A673 (cell line): Measurements from ENCODE around the gene GABRR2. TPM values are rescaled to one million over a fixed set of nuclear protein-coding genes. Genes with fewer than 3 reads are reported as not detected.
"Not testable (repeated sequence)": the region's sequence is repeated elsewhere in the genome, so short reads cannot be mapped to it uniquely, and the experiment has no call there.

Source experiments
- BruUV-seq: library from RNA; stranded (reverse); fragments of 400-500 nt; replicated peaks from 2 replicates; lab custom pipeline; 2021; lab: Mats Ljungman, UMichigan
- CTCF ChIA-PET: fragments of 300-600 bp; sonication (Branson Sonifier 250); formaldehyde crosslinking; loops from one replicate; lab custom pipeline; 2022; ENCODE audit warnings: antibody characterized with exemption; lab: Charles Lee
- POLR2A ChIA-PET: fragments of 300-600 bp; sonication (Branson Sonifier 250); formaldehyde crosslinking; loops from one replicate; lab custom pipeline; 2022; ENCODE audit warnings: antibody characterized with exemption; ENCODE audit not compliant: low non-redundant PET; lab: Charles Lee
- DNase-seq: peaks from one replicate; pipeline ENCODE4 v3.0.0-alpha.2; 2015; ENCODE audit warnings: low spot score
- H3K27ac ChIP-seq: fragments of 200-600 bp; sonication (generic); 2 replicates; pipeline ENCODE4 v1.5.1; 2016; ENCODE audit warnings: mixed run types, low read depth, mild to moderate bottlenecking, mixed read lengths, antibody characterized with exemption, low read length; ENCODE audit not compliant: poor library complexity, severe bottlenecking
- H3K27me3 ChIP-seq: fragments of 200-600 bp; sonication (generic); replicated peaks from 2 replicates; pipeline ENCODE4 v1.6.1; 2017; ENCODE audit warnings: mixed run types, low read depth, mild to moderate bottlenecking, mixed read lengths, antibody characterized with exemption, low read length; ENCODE audit not compliant: insufficient read depth, poor library complexity
- H3K36me3 ChIP-seq: fragments of 200-600 bp; sonication (generic); 2 replicates; pipeline ENCODE4 v1.6.1; 2016; ENCODE audit warnings: mixed run types, mild to moderate bottlenecking, mixed read lengths, antibody characterized with exemption, low read length; ENCODE audit not compliant: insufficient read depth, poor library complexity, severe bottlenecking
- H3K4me1 ChIP-seq: fragments of 200-600 bp; sonication (generic); 2 replicates; pipeline ENCODE4 v1.6.1; 2017; ENCODE audit warnings: mixed run types, mild to moderate bottlenecking, mixed read lengths, antibody characterized with exemption, low read length; ENCODE audit not compliant: insufficient read depth, poor library complexity, severe bottlenecking
- H3K4me3 ChIP-seq: fragments of 200-600 bp; sonication (generic); 2 replicates; pipeline ENCODE4 v1.5.1; 2016; ENCODE audit warnings: low read depth, mixed run types, mild to moderate bottlenecking, mixed read lengths, low read length; ENCODE audit not compliant: poor library complexity, severe bottlenecking
- H3K9me3 ChIP-seq: fragments of 200-600 bp; sonication (generic); 2 replicates; pipeline ENCODE4 v1.6.1; 2016; ENCODE audit warnings: mixed run types, low read depth, mild to moderate bottlenecking, mixed read lengths, antibody characterized with exemption, low read length; ENCODE audit not compliant: poor library complexity, severe bottlenecking
- CTCF ChIP-seq: fragments of 300-800, 200-600 bp; sonication (generic); conservative IDR thresholded peaks from 2 replicates; pipeline ENCODE4 v1.5.1; 2017; ENCODE audit warnings: low read depth, mild to moderate bottlenecking, antibody characterized with exemption, low read length, moderate library complexity, mixed read lengths
- EZH2 ChIP-seq: fragments of 200-600 bp; sonication (generic); IDR thresholded peaks from 2 replicates; pipeline ENCODE4 v1.6.1; 2017; ENCODE audit warnings: borderline replicate concordance, low read depth, mild to moderate bottlenecking, mixed read lengths, antibody characterized with exemption, low read length; ENCODE audit not compliant: poor library complexity, severe bottlenecking
- intact Hi-C: fragments of 100-400 bp; cut with micrococcal nuclease; formaldehyde crosslinking; loops from one replicate; pipeline ENCODE4 v1.10.0; 2022; ENCODE audit not compliant: unreplicated experiment
- total RNA-seq: library from RNA; stranded (reverse); gene quantifications from 2 replicates; pipeline ENCODE4 v1.2.3, GENCODE V29; 2021

GABRR2 gene
- total RNA-seq, 1 experiment from 2014 or later = 0.67 TPM

DNA sequence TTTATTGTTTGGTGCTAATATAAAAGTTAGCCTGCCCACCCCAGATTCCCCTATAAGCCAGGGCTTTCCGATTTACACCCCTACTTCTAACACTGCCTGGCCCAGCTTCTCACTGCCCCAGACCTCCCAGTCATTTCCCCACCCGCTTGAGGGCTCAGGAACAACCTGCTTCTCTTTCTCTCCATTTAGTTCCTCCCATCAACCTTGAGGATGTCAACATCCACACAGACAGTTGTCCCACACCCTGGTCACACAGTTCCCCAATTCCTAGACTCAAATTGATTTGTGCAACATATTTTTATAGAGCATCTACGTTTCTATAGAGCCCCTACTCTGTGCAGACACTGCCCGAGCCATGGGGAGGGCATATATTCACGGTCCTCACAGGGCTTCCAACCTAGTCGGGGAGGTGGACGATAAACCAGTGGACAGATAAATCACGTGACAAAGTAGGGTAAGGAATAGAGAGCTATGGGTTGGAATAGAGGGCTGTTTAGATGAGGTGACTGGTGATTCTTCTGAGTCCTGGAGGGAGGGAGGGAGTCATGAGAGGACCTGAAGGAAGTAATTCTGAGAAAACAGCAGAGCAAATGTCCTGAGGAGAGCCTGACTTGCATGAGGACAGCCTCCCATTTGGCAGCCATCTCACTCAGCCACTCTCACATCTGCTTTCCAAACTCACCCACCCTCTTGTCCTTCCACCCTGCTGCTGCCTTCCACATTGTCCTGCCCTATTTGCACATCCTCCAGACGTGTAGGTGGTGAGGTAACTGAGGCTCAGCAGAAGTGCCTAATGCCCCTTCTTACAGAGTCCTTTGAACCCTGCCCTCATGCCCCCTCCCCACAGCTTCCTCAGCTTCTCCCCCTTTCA lies 6.3 kb downstream of the GABRR2 start:
- TF ChIP-seq EZH2 (no peak), CTCF (no peak)
- ChIA-PET CTCF (no interaction called here), POLR2A (no interaction called here)
- no peaks in the 10 kb centered on the region for H3K36me3 ChIP-seq
- H3K4me3 ChIP-seq = no peak overlapping the region
- intact Hi-C loops = no loop called here
- no peaks in the 10 kb centered on the region for H3K27me3 ChIP-seq
- peaks cover 17% of the 10 kb centered on the region for H3K4me1 ChIP-seq
- no peaks in the 10 kb centered on the region for H3K9me3 ChIP-seq
- no peak overlapping the region for H3K27ac ChIP-seq
- no peak for DNase-seq
- no TSS peak for BruUV-seq

GRCh38 chr6:89304517-89304916 lies 10.6 kb downstream of the GABRR2 start:
- CTCF ChIA-PET, POLR2A ChIA-PET: not testable (repeated sequence)

DNA sequence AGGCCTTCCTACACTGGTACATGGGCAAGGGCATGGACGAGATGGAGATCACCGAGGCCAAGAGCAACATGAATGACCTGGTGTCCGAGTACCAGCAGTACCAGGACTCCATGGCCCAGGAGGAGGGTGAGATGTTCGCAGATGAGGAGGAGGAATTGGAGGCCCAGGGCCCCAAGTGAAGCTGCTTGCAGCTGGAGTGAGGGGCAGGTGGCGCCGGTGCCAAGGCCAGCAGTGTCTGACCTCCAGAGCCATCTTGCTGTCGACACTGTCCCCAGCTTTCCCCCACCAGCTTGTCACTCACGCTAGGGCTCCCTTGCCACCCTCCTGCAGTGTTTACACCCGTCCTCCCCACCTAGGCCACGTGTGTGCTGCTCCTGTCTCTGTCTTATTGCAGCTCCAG lies 12.2 kb downstream of the GABRR2 start:
- no peaks in the 10 kb centered on the region for H3K9me3 ChIP-seq
- H3K27ac ChIP-seq = no peak overlapping the region
- H3K4me3 ChIP-seq = no peak overlapping the region
- DNase-seq = no peak
- no peak for TF ChIP-seq EZH2
- TF ChIP-seq CTCF = no peak
- H3K27me3 ChIP-seq = no peaks in the 10 kb centered on the region
- ChIA-PET POLR2A (no interaction called here), CTCF (no interaction called here)
- no peaks in the 10 kb centered on the region for H3K36me3 ChIP-seq
- peaks cover 18% of the 10 kb centered on the region for H3K4me1 ChIP-seq
- intact Hi-C loops = no loop called here
- no TSS peak for BruUV-seq

More at GRCh38 chr6:89304517-89304916, 10.6 kb downstream of the GABRR2 start:
- H3K27me3 ChIP-seq, H3K4me3 ChIP-seq, BruUV-seq, H3K36me3 ChIP-seq, intact Hi-C loops, H3K27ac ChIP-seq, H3K4me1 ChIP-seq, H3K9me3 ChIP-seq, DNase-seq: not testable (repeated sequence)
